Lung (tissue), 12 donors: ENCODE measurements around the gene TEC. TPM values are rescaled to one million over a fixed set of nuclear protein-coding genes. Genes with fewer than 3 reads are reported as not detected.

Source experiments
- ATAC-seq: fragments of 200-7000 bp; cut with Tn5 transposase; one replicate; pipeline ENCODE4 v1.9.1; 2020; ENCODE audit warnings: moderate number of reproducible peaks; ENCODE audit not compliant: insufficient read depth, low FRiP score
- DNase-seq, 3 donors: peaks; one replicate each; pipeline ENCODE4 v3.0.0-alpha.2; 2013 to 2017
- H3K27ac ChIP-seq, 2 donors: one replicate each; pipeline ENCODE4 v1.5.1; 2013; ENCODE audit warnings: mild to moderate bottlenecking in 2 of 2, moderate library complexity in 2 of 2, control low read depth in 1 of 2, inconsistent platforms in 1 of 2, low read depth in 1 of 2, low read length in 1 of 2
- H3K27me3 ChIP-seq, 3 donors: one replicate each; pipeline ENCODE4 v1.5.1; 2013; ENCODE audit warnings: low read length in 2 of 3; ENCODE audit not compliant: control insufficient read depth in 3 of 3, insufficient read depth in 3 of 3
- H3K36me3 ChIP-seq, 4 donors: one replicate each; pipeline ENCODE4 v1.5.1; 2013; ENCODE audit warnings: low read length in 4 of 4, mild to moderate bottlenecking in 1 of 4, moderate library complexity in 1 of 4; ENCODE audit not compliant: control insufficient read depth in 4 of 4, insufficient read depth in 4 of 4
- H3K4me1 ChIP-seq, 5 donors: one replicate each; pipeline ENCODE4 v1.5.1; 2013; ENCODE audit warnings: low read length in 5 of 5, mild to moderate bottlenecking in 2 of 5, moderate library complexity in 1 of 5; ENCODE audit not compliant: control insufficient read depth in 5 of 5, insufficient read depth in 5 of 5
- H3K4me3 ChIP-seq: one replicate; pipeline ENCODE4 v1.5.1; 2013; ENCODE audit warnings: mild to moderate bottlenecking, control low read depth, moderate library complexity
- H3K9ac ChIP-seq, 2 donors: one replicate each; pipeline ENCODE4 v1.5.1; 2013; ENCODE audit warnings: low read length in 2 of 2, control low read depth in 1 of 2; ENCODE audit not compliant: insufficient read depth in 1 of 2
- H3K9me3 ChIP-seq, 4 donors: one replicate each; pipeline ENCODE4 v1.5.1; 2013; ENCODE audit warnings: low read length in 3 of 4, mild to moderate bottlenecking in 1 of 4, moderate library complexity in 1 of 4; ENCODE audit not compliant: control insufficient read depth in 4 of 4, insufficient read depth in 3 of 4
- WGBS, 2 donors: extraction: QIAGEN DNeasy Blood & Tissue Kit; methylation state at CpG; one replicate each; pipeline ENCODE4 v1.1.7; 2013; 5-methylcytosine and 5-hydroxymethylcytosine counted together
- polyA plus RNA-seq, 2 donors: library from polyadenylated mRNA; stranded (reverse); fragments of 200-250 nt; gene quantifications; one replicate each; pipeline ENCODE4 v1.2.1, GENCODE V29; 2013
- total RNA-seq, 2 donors: library from RNA; depleted of rRNA in 1 of 2; stranded (reverse); fragments of >200 nt in 1 of 2; gene quantifications; one replicate each; pipeline ENCODE4 v1.2.1, GENCODE V29; 2014 to 2021
- TF ChIP-seq, protein P1 (sequence below): IDR thresholded peaks from 2 replicates; pipeline ENCODE4 v1.5.1; 2012; ENCODE audit warnings: mild to moderate bottlenecking; ENCODE audit errors: control extremely low read depth, extremely low read depth
- donor health status: control.
- donor health status: control.
- donor health status: Bipolar disorder and iron deficiency.
- donor health status: healthy.
- donor health status: DM: yes; HTN: yes; CAD: no.

TEC gene
- total and polyA plus RNA-seq, 4 donors: 2.0 to 19.8 (median 3.1) TPM

- Histone ChIP-seq H3K9me3 (no peaks in the 10 kb centered on the region), H3K27me3 (no peaks in the 10 kb centered on the region), H3K27ac (no peak overlapping the region), H3K36me3 (peaks cover 0 to 1% (median 0%) of the 10 kb centered on the region in 4 donors), H3K4me3 (no peak overlapping the region), H3K9ac (no peak overlapping the region), H3K4me1 (no peaks in the 10 kb centered on the region)
- no peak for DNase-seq
- TF ChIP-seq, protein P1, sequence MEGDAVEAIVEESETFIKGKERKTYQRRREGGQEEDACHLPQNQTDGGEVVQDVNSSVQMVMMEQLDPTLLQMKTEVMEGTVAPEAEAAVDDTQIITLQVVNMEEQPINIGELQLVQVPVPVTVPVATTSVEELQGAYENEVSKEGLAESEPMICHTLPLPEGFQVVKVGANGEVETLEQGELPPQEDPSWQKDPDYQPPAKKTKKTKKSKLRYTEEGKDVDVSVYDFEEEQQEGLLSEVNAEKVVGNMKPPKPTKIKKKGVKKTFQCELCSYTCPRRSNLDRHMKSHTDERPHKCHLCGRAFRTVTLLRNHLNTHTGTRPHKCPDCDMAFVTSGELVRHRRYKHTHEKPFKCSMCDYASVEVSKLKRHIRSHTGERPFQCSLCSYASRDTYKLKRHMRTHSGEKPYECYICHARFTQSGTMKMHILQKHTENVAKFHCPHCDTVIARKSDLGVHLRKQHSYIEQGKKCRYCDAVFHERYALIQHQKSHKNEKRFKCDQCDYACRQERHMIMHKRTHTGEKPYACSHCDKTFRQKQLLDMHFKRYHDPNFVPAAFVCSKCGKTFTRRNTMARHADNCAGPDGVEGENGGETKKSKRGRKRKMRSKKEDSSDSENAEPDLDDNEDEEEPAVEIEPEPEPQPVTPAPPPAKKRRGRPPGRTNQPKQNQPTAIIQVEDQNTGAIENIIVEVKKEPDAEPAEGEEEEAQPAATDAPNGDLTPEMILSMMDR: no peak
- ATAC-seq: no peak
- 91% methylated on average over 1 of the region's 1 CpG for WGBS, 2 donors
These were observed 53.7 kb downstream of the TEC start for GRCh38 chr4:48215977-48216376.

DNA sequence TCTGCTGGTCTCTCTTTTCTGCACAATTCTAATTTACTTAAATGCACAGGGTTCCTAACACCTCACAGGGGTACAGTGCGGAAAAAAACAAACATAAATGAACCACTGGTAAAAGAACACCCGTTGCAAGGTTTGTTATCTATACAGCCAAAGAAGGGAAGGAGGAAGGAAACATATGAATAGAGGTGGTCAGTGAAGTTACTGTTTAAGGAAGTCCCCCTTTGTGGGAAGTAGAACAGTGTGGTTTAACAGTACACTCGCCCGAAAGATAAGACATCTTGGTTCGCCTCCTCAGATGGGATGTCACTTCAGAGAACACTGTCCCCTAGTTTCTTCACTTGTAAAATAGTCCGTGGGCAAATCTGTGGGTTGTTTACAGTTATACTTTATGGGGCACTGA is 57.5 kb downstream of the TEC start:
- Histone ChIP-seq H3K9ac (no peak overlapping the region), H3K27ac (no peak overlapping the region), H3K9me3 (no peaks in the 10 kb centered on the region), H3K36me3 (no peaks in the 10 kb centered on the region), H3K4me1 (no peaks in the 10 kb centered on the region), H3K27me3 (no peaks in the 10 kb centered on the region), H3K4me3 (no peak overlapping the region)
- 27 to 60% methylated on average over 6 of the region's 6 CpGs for WGBS, 2 donors
- ATAC-seq: no peak
- TF ChIP-seq, protein P1: no peak
- DNase-seq: no peak

GRCh38 chr4:48210966-48211328 is 58.7 kb downstream of the TEC start:
- Histone ChIP-seq H3K36me3 (no peaks in the 10 kb centered on the region), H3K27ac (no peak overlapping the region), H3K4me3 (no peak overlapping the region), H3K4me1 (no peaks in the 10 kb centered on the region), H3K27me3 (no peaks in the 10 kb centered on the region), H3K9me3 (no peaks in the 10 kb centered on the region), H3K9ac (no peak overlapping the region)
- ATAC-seq: no peak
- TF ChIP-seq, protein P1: no peak
- no peak for DNase-seq

- WGBS, 2 donors: 73 to 87% methylated on average over 2 of the region's 2 CpGs
- DNase-seq: no peak
- no peak overlapping the region for H3K9ac ChIP-seq
- H3K9me3 ChIP-seq: no peaks in the 10 kb centered on the region
- H3K4me1 ChIP-seq: peaks cover 0 to 4% (median 0%) of the 10 kb centered on the region in 5 donors
- no peaks in the 10 kb centered on the region for H3K27me3 ChIP-seq
- ATAC-seq: no peak
- no peak overlapping the region for H3K27ac ChIP-seq
- no peaks in the 10 kb centered on the region for H3K36me3 ChIP-seq
- TF ChIP-seq, protein P1: no peak
- H3K4me3 ChIP-seq: no peak overlapping the region
These were observed 64.0 kb downstream of the TEC start for GRCh38 chr4:48205626-48206025.
